Parathyroid adenoma (tissue), 2 donors: Measurements from ENCODE around the gene CAPN7.

Source experiments
- H2AFZ ChIP-seq: fragments of 300-600 bp; sonication (generic); one replicate; pipeline ENCODE4 v1.7.0; 2017; ENCODE audit warnings: antibody characterized with exemption, mild to moderate bottlenecking
- H3K27ac ChIP-seq: fragments of 300-600 bp; sonication (generic); one replicate; pipeline ENCODE4 v1.7.0; 2017
- H3K27me3 ChIP-seq: fragments of 300-600 bp; sonication (generic); one replicate; pipeline ENCODE4 v1.7.0; 2017; ENCODE audit warnings: low read length; ENCODE audit not compliant: control insufficient read depth, insufficient read depth
- H3K36me3 ChIP-seq: fragments of 300-600 bp; sonication (generic); one replicate; pipeline ENCODE4 v1.7.0; 2017; ENCODE audit warnings: low read length; ENCODE audit not compliant: control insufficient read depth, insufficient read depth
- H3K4me1 ChIP-seq: fragments of 300-600 bp; sonication (generic); one replicate; pipeline ENCODE4 v1.7.0; 2017; ENCODE audit warnings: control low read depth
- H3K4me2 ChIP-seq: fragments of 300-600 bp; sonication (generic); one replicate; pipeline ENCODE4 v1.7.0; 2017; ENCODE audit warnings: low read length
- H3K4me3 ChIP-seq: fragments of 300-600 bp; sonication (generic); one replicate; pipeline ENCODE4 v1.7.0; 2017; ENCODE audit warnings: low read depth, low read length
- H3K79me2 ChIP-seq: fragments of 300-600 bp; sonication (generic); one replicate; pipeline ENCODE4 v1.7.0; 2017; ENCODE audit warnings: control low read depth
- H3K9ac ChIP-seq: fragments of 300-600 bp; sonication (generic); one replicate; pipeline ENCODE4 v1.7.0; 2017; ENCODE audit warnings: mild to moderate bottlenecking
- H3K9me3 ChIP-seq: fragments of 300-600 bp; sonication (generic); one replicate; pipeline ENCODE4 v1.7.0; 2017; ENCODE audit warnings: low read length; ENCODE audit not compliant: control insufficient read depth
- CTCF ChIP-seq: fragments of 300-600 bp; sonication (generic); IDR thresholded peaks from one replicate; pipeline ENCODE4 v1.7.0; 2017; ENCODE audit warnings: antibody characterized with exemption, mild to moderate bottlenecking
- donor health status: primary hyperparathyroidism.

CAPN7 gene

DNA sequence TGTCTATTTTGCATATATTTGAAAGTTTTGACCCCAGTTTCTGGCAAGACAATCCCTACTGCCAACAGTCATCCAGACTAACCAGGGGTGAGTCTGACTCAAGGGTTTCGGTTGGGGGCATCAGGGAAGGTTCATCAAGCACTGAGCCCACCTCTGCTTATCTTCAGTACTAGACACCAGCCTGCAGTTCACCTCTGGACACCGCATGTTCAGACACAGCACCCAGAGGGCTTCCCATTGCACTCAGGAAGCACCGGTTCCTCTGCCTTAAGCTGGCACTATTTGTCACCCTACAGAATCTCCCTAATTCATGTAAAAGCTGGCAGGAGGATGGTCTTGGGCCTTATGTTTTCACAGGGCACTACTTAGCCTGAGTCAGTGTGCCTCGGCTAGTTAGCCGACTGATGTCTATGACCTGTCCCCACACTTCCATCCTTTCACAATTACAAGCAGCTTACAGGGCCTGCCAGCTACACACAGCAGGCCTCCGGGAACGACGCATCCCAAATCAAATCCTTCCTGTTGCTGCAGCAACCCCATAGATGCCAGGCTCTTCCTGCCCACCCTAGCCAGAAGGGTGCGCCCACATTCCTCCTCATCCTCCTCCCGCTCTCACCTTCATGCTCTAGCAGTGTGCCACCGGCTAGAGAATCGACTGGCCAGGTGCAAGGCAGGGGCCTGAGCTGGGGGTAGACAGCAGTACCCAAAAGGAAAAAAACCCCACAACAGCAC is 73.8 kb downstream of the CAPN7 start:
- Histone ChIP-seq H3K79me2 (peaks cover 74% of the 10 kb centered on the region), H3K4me2 (no peak overlapping the region), H3K4me3 (no peak overlapping the region)

GRCh38 chr3:15280853-15281532 is 74.9 kb downstream of the CAPN7 start:
- Histone ChIP-seq H3K4me2 (no peak overlapping the region), H3K27ac (no peak overlapping the region)

More for the DNA sequence above, 73.8 kb downstream of the CAPN7 start:
- Histone ChIP-seq H3K9ac (no peak overlapping the region), H3K36me3 (no peaks in the 10 kb centered on the region), H2AFZ (peak overlapping the region; percentile 17), H3K9me3 (no peaks in the 10 kb centered on the region), H3K4me1 (peaks cover 40% of the 10 kb centered on the region), H3K27ac (no peak overlapping the region), H3K27me3 (no peaks in the 10 kb centered on the region)
- no peak for TF ChIP-seq CTCF

DNA sequence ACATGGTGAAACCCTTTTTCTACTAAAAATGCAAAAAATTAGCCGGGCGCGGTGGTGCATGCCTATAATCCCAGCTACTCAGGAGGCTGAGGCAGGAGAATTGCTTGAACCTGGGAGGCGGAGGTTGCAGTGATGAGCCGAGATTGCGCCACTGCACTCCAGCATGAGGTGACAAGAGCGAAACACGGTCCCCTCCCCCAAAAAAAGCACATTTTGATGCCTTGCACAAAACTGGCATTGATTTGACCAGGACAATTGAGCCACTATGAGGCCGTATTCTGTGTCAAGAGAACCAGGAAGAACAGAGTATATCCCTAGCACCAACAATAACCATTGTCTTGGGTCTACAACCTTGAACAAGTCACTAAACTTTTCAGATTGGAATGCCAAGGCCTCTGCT is 75.8 kb downstream of the CAPN7 start:
- Histone ChIP-seq H3K4me1 (peaks cover 52% of the 10 kb centered on the region), H3K79me2 (peaks cover 66% of the 10 kb centered on the region), H3K4me2 (no peak overlapping the region), H2AFZ (no peak overlapping the region), H3K9ac (no peak overlapping the region), H3K27me3 (no peaks in the 10 kb centered on the region), H3K36me3 (no peaks in the 10 kb centered on the region), H3K9me3 (no peaks in the 10 kb centered on the region), H3K27ac (no peak overlapping the region), H3K4me3 (no peak overlapping the region)
- no peak for TF ChIP-seq CTCF

More at GRCh38 chr3:15280853-15281532, 74.9 kb downstream of the CAPN7 start:
- H3K4me3 ChIP-seq: no peak overlapping the region
- H3K9me3 ChIP-seq: no peaks in the 10 kb centered on the region
- H3K9ac ChIP-seq: no peak overlapping the region
- H3K79me2 ChIP-seq: peaks cover 72% of the 10 kb centered on the region
- H3K27me3 ChIP-seq: no peaks in the 10 kb centered on the region
- no peak for TF ChIP-seq CTCF
- no peak overlapping the region for H2AFZ ChIP-seq
- no peaks in the 10 kb centered on the region for H3K36me3 ChIP-seq
- peaks cover 44% of the 10 kb centered on the region for H3K4me1 ChIP-seq

- Histone ChIP-seq H3K9ac (no peak overlapping the region), H3K27ac (peak overlapping the region; percentile 94), H3K27me3 (no peaks in the 10 kb centered on the region), H2AFZ (no peak overlapping the region), H3K4me1 (peaks cover 62% of the 10 kb centered on the region), H3K79me2 (peaks cover 52% of the 10 kb centered on the region), H3K4me3 (no peak overlapping the region), H3K9me3 (no peaks in the 10 kb centered on the region), H3K4me2 (no peak overlapping the region), H3K36me3 (no peaks in the 10 kb centered on the region)
- TF ChIP-seq CTCF: no peak
Observed at GRCh38 chr3:15283702-15284101, 77.7 kb downstream of the CAPN7 start.
